Lower leg skin (tissue), 3 donors: ENCODE results near the gene CPTP.

Experiments
- CTCF ChIP-seq, 3 donors: fragments of 450-650 bp; IDR thresholded peaks; one replicate each; pipeline ENCODE4 v1.5.1; 2016; ENCODE audit warnings: antibody characterized with exemption in 3 of 3, mild to moderate bottlenecking in 3 of 3, moderate library complexity in 2 of 3
- POLR2A ChIP-seq, 2 donors: fragments of 450-650 bp; IDR thresholded peaks; one replicate each; pipeline ENCODE4 v1.6.1; 2016 to 2017; ENCODE audit warnings: antibody characterized with exemption in 2 of 2, mild to moderate bottlenecking in 1 of 2, moderate library complexity in 1 of 2

- TF ChIP-seq CTCF (IDR thresholded peaks at IDR 0.05), result no peak
- TF ChIP-seq POLR2A (IDR thresholded peaks at IDR 0.05), result no peak
These were observed 28.3 kb downstream of the CPTP start for GRCh38 chr1:1352786-1353388.
